Smooth muscle cell (in vitro differentiated cells): ENCODE data around the gene ITCH. TPM values are rescaled to one million over a fixed set of nuclear protein-coding genes. Genes with fewer than 3 reads are reported as not detected.

Source experiments
- DNase-seq: peaks from one replicate; lab custom pipeline; 2025; ENCODE audit not compliant: unreplicated experiment; lab: John Stamatoyannopoulos, UW
- H2AFZ ChIP-seq: fragments of 200-600 bp; sonication (generic); 2 replicates; pipeline ENCODE4 v1.6.0; 2016; ENCODE audit warnings: antibody characterized with exemption, low read depth, mild to moderate bottlenecking
- H3F3A ChIP-seq: fragments of 200-600 bp; sonication (generic); 2 replicates; pipeline ENCODE4 v1.6.0; 2017; ENCODE audit warnings: antibody characterized with exemption, low read depth
- H3K27ac ChIP-seq: fragments of 200-600 bp; sonication (generic); 2 replicates; pipeline ENCODE4 v1.5.1; 2016; ENCODE audit warnings: low read depth, mild to moderate bottlenecking
- H3K27me3 ChIP-seq: fragments of 200-600 bp; sonication (generic); 2 replicates; pipeline ENCODE4 v1.6.1; 2016; ENCODE audit warnings: low read depth, mild to moderate bottlenecking
- H3K36me3 ChIP-seq: fragments of 200-600 bp; sonication (generic); 2 replicates; pipeline ENCODE4 v1.5.1; 2016; ENCODE audit warnings: low read depth
- H3K4me1 ChIP-seq: fragments of 200-600 bp; sonication (generic); 2 replicates; pipeline ENCODE4 v1.5.1; 2016; ENCODE audit warnings: low read depth
- H3K4me2 ChIP-seq: fragments of 200-600 bp; sonication (generic); 2 replicates; pipeline ENCODE4 v1.6.0; 2016; ENCODE audit warnings: mild to moderate bottlenecking
- H3K4me3 ChIP-seq: fragments of 200-600 bp; sonication (generic); 2 replicates; pipeline ENCODE4 v1.5.1; 2016; ENCODE audit warnings: mild to moderate bottlenecking
- H3K79me2 ChIP-seq: fragments of 200-600 bp; sonication (generic); 2 replicates; pipeline ENCODE4 v1.6.0; 2016; ENCODE audit warnings: low read depth, mild to moderate bottlenecking
- H3K9ac ChIP-seq: fragments of 200-600 bp; sonication (generic); 2 replicates; pipeline ENCODE4 v1.6.0; 2016; ENCODE audit warnings: low read depth
- H3K9me3 ChIP-seq: fragments of 200-600 bp; sonication (generic); replicated peaks from 2 replicates; pipeline ENCODE4 v1.5.1; 2016; ENCODE audit warnings: low read depth
- H4K20me1 ChIP-seq: fragments of 200-600 bp; sonication (generic); 2 replicates; pipeline ENCODE4 v1.6.0; 2016; ENCODE audit warnings: low read depth
- WGBS: methylation state at CpG from one replicate; pipeline ENCODE4 v1.1.7; 2016; ENCODE audit warnings: low lambda C conversion rate; 5-methylcytosine and 5-hydroxymethylcytosine counted together
- polyA plus RNA-seq: library from polyadenylated mRNA; unstranded; fragments of >200 nt; fragmentation: Nextera tagmentation; extraction: Ambion mirVana; gene quantifications from 2 replicates; pipeline ENCODE4 v1.2.1, GENCODE V29; 2016
- total RNA-seq: library from RNA; depleted of rRNA; stranded (reverse); fragments of >200 nt; gene quantifications from 2 replicates; pipeline ENCODE4 v1.2.3, GENCODE V29; 2014
- TF ChIP-seq, protein P1 (sequence below): fragments of 200-600 bp; sonication (generic); IDR thresholded peaks from 2 replicates; pipeline ENCODE4 v1.5.1; 2017; ENCODE audit warnings: borderline replicate concordance, mild to moderate bottlenecking, antibody characterized with exemption; ENCODE audit not compliant: insufficient read depth, poor library complexity, severe bottlenecking

Gene ITCH
- total and polyA plus RNA-seq, 2 experiments from 2014 or later: 21.9 to 96.7 TPM

GRCh38 chr20:34558320-34559218 lies 195.5 kb downstream of the ITCH start, which contains the start of gene MAP1LC3A:
Gene MAP1LC3A, plus strand, starts transcription at chr20:34558718. Its CDS starts 151 bp downstream, at chr20:34558869.
- no peaks in the 10 kb centered on the region for H3K36me3 ChIP-seq
- peak within 1 kb of the TSS; percentile 89 for H2AFZ ChIP-seq
- TF ChIP-seq, protein P1, sequence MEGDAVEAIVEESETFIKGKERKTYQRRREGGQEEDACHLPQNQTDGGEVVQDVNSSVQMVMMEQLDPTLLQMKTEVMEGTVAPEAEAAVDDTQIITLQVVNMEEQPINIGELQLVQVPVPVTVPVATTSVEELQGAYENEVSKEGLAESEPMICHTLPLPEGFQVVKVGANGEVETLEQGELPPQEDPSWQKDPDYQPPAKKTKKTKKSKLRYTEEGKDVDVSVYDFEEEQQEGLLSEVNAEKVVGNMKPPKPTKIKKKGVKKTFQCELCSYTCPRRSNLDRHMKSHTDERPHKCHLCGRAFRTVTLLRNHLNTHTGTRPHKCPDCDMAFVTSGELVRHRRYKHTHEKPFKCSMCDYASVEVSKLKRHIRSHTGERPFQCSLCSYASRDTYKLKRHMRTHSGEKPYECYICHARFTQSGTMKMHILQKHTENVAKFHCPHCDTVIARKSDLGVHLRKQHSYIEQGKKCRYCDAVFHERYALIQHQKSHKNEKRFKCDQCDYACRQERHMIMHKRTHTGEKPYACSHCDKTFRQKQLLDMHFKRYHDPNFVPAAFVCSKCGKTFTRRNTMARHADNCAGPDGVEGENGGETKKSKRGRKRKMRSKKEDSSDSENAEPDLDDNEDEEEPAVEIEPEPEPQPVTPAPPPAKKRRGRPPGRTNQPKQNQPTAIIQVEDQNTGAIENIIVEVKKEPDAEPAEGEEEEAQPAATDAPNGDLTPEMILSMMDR: no peak
- peak within 1 kb of the TSS; percentile 80 for H3K4me3 ChIP-seq
- H4K20me1 ChIP-seq: no peaks in the 10 kb centered on the region
- no peaks in the 10 kb centered on the region for H3K27me3 ChIP-seq
- peak; percentile 80 for DNase-seq
- H3K4me2 ChIP-seq: peak within 1 kb of the TSS; percentile 95
- peak within 1 kb of the TSS; percentile 95 for H3K9ac ChIP-seq
- no peaks in the 10 kb centered on the region for H3K4me1 ChIP-seq
- WGBS: 2% methylated on average over 52 of the region's 103 CpGs
- H3K27ac ChIP-seq: peak within 1 kb of the TSS; percentile 74
- no peaks in the 10 kb centered on the region for H3K79me2 ChIP-seq
- H3F3A ChIP-seq: no peaks in the 10 kb centered on the region
- H3K9me3 ChIP-seq: no peaks in the 10 kb centered on the region

DNA sequence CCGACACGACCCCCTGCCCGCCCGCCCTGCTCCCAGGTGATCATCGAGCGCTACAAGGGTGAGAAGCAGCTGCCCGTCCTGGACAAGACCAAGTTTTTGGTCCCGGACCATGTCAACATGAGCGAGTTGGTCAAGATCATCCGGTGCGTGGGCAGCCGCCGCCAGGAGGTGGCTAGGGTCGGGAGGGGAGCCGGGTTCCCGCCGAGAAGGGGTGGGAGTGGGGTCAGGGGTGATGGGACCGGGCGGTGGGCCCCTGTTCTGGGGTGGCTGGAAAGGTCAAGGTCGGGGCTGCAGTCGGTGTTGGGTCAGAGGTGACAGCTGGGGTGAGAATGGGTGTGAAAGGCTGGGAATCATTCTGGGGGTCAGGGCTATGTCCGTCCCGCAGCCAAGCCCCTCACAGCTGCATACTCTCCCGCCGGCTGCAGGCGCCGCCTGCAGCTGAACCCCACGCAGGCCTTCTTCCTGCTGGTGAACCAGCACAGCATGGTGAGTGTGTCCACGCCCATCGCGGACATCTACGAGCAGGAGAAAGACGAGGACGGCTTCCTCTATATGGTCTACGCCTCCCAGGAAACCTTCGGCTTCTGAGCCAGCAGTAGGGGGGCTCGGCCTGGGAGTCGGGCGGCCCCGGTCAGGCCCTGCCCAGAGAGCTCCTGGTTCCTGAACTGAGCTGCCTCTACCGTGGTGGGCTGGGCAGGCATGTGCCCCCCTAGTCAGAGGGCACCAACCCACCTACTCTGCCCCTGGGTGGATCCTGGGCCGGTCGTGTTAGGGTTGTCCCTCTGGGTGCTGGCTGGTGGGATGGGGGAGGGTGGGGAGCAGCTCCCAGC lies 196.5 kb downstream of the ITCH start:
- Histone ChIP-seq H3K4me3 (peak overlapping the region; percentile 80), H3K27me3 (no peaks in the 10 kb centered on the region), H3F3A (no peaks in the 10 kb centered on the region), H4K20me1 (no peaks in the 10 kb centered on the region), H3K36me3 (no peaks in the 10 kb centered on the region), H3K4me2 (peak overlapping the region; percentile 95), H3K9me3 (no peaks in the 10 kb centered on the region), H3K79me2 (no peaks in the 10 kb centered on the region), H2AFZ (no peak overlapping the region), H3K27ac (peak overlapping the region; percentile 74), H3K4me1 (no peaks in the 10 kb centered on the region), H3K9ac (peak overlapping the region; percentile 95)
- TF ChIP-seq, protein P1: no peak
- DNase-seq: no peak
- 70% methylated on average over 30 of the region's 43 CpGs for WGBS

GRCh38 chr20:34560141-34560523 lies 197.1 kb downstream of the ITCH start:
- H3K79me2 ChIP-seq: no peaks in the 10 kb centered on the region
- no peak overlapping the region for H2AFZ ChIP-seq
- TF ChIP-seq, protein P1: no peak
- H3K9ac ChIP-seq: no peak overlapping the region
- DNase-seq: no peak
- WGBS: 89% methylated on average over 10 of the region's 12 CpGs
- H4K20me1 ChIP-seq: no peaks in the 10 kb centered on the region
- no peaks in the 10 kb centered on the region for H3K36me3 ChIP-seq
- no peaks in the 10 kb centered on the region for H3K9me3 ChIP-seq
- no peak overlapping the region for H3K4me2 ChIP-seq
- no peak overlapping the region for H3K4me3 ChIP-seq
- no peaks in the 10 kb centered on the region for H3F3A ChIP-seq
- no peaks in the 10 kb centered on the region for H3K4me1 ChIP-seq
- no peaks in the 10 kb centered on the region for H3K27me3 ChIP-seq
- H3K27ac ChIP-seq: no peak overlapping the region
